NCI-H2107 (cell line): ENCODE measurements around the gene CHCHD5.
A peak's percentile ranks its signal among the peaks of the same experiment; 100 is the strongest.
"Not testable (repeated sequence)": the region's sequence is repeated elsewhere in the genome, so short reads cannot be mapped to it uniquely, and the experiment has no call there.

Experiments used
- DNase-seq: peaks from one replicate; lab custom pipeline; 2025; lab: John Stamatoyannopoulos, UW

The CHCHD5 gene

GRCh38 chr2:112584134-112584890 lies at the start of gene CHCHD5:
Gene CHCHD5 (plus strand): TSS chr2:112584609. CDS start chr2:112584648, 39 bp downstream.
- DNase-seq = peak; percentile 88

- DNase-seq = no peak
These were observed 49.6 kb upstream of the CHCHD5 start for GRCh38 chr2:112534826-112535225.

GRCh38 chr2:112536665-112537064 lies 47.7 kb upstream of the CHCHD5 start:
- DNase-seq = not testable (repeated sequence)

- no peak for DNase-seq
These were observed 45.1 kb upstream of the CHCHD5 start for GRCh38 chr2:112539306-112539705.

GRCh38 chr2:112540906-112541305 lies 43.5 kb upstream of the CHCHD5 start:
- DNase-seq = no peak

- peak; percentile 22 for DNase-seq
These were observed 42.9 kb upstream of the CHCHD5 start for GRCh38 chr2:112541315-112542122.

GRCh38 chr2:112542123-112542983 lies 42.1 kb upstream of the CHCHD5 start, which contains the start of gene POLR1B:
Gene POLR1B (plus strand): TSS chr2:112542465. CDS start chr2:112542495, 30 bp downstream.
- peak; percentile 13 for DNase-seq

GRCh38 chr2:112542984-112543661 lies 41.3 kb upstream of the CHCHD5 start:
- DNase-seq = no peak

- peak; percentile 6 for DNase-seq
These were observed 37.1 kb upstream of the CHCHD5 start for GRCh38 chr2:112547333-112547732.

- DNase-seq = no peak
These were observed 35.4 kb upstream of the CHCHD5 start for GRCh38 chr2:112548980-112549379.

- no peak for DNase-seq
These were observed 18.3 kb upstream of the CHCHD5 start for GRCh38 chr2:112566104-112566503.

GRCh38 chr2:112566508-112566907 lies 17.9 kb upstream of the CHCHD5 start:
- not testable (repeated sequence) for DNase-seq

GRCh38 chr2:112572005-112572404 lies 12.4 kb upstream of the CHCHD5 start:
- DNase-seq = no peak

- no peak for DNase-seq
These were observed 6.7 kb upstream of the CHCHD5 start for GRCh38 chr2:112577756-112578155.

- DNase-seq = no peak
These were observed 5.2 kb upstream of the CHCHD5 start for GRCh38 chr2:112579241-112579640.

- no peak for DNase-seq
These were observed 4.3 kb upstream of the CHCHD5 start for GRCh38 chr2:112580084-112580483.

GRCh38 chr2:112582314-112582746 lies 2.1 kb upstream of the CHCHD5 start:
- DNase-seq = peak; percentile 19

GRCh38 chr2:112583497-112584133 lies 794 bp upstream of the CHCHD5 start:
- no peak for DNase-seq

- no peak for DNase-seq
These were observed 462 bp downstream of the CHCHD5 start for GRCh38 chr2:112584891-112585250.

GRCh38 chr2:112585400-112585799 lies 991 bp downstream of the CHCHD5 start:
- no peak for DNase-seq

- DNase-seq = no peak
These were observed 1.6 kb downstream of the CHCHD5 start for GRCh38 chr2:112585873-112586464.
